HEK293T (cell line): ENCODE results near the gene ASPDH.

Experiments used
- BHLHE40 ChIP-seq: fragments of 450-650 bp; IDR thresholded peaks from 2 replicates; pipeline ENCODE4 v1.6.1; 2016; ENCODE audit warnings: mild to moderate bottlenecking, moderate library complexity, borderline replicate concordance
- ELF4 ChIP-seq: fragments of 450-650 bp; IDR thresholded peaks from 2 replicates; pipeline ENCODE4 v1.6.1; 2017; ENCODE audit warnings: antibody characterized with exemption
- HDGF ChIP-seq: fragments of 450-650 bp; IDR thresholded peaks from 2 replicates; pipeline ENCODE4 v1.6.1; 2017; ENCODE audit warnings: antibody characterized with exemption, borderline replicate concordance
- SP1 ChIP-seq: fragments of 450-650 bp; IDR thresholded peaks from 2 replicates; pipeline ENCODE4 v1.6.1; 2017
- ZNF384 ChIP-seq: fragments of 450-650 bp; IDR thresholded peaks from 2 replicates; pipeline ENCODE4 v1.6.1; 2016
- TF ChIP-seq, protein P1 (sequence below): fragments of 450-650 bp; IDR thresholded peaks from 2 replicates; pipeline ENCODE4 v1.6.1; 2016

DNA sequence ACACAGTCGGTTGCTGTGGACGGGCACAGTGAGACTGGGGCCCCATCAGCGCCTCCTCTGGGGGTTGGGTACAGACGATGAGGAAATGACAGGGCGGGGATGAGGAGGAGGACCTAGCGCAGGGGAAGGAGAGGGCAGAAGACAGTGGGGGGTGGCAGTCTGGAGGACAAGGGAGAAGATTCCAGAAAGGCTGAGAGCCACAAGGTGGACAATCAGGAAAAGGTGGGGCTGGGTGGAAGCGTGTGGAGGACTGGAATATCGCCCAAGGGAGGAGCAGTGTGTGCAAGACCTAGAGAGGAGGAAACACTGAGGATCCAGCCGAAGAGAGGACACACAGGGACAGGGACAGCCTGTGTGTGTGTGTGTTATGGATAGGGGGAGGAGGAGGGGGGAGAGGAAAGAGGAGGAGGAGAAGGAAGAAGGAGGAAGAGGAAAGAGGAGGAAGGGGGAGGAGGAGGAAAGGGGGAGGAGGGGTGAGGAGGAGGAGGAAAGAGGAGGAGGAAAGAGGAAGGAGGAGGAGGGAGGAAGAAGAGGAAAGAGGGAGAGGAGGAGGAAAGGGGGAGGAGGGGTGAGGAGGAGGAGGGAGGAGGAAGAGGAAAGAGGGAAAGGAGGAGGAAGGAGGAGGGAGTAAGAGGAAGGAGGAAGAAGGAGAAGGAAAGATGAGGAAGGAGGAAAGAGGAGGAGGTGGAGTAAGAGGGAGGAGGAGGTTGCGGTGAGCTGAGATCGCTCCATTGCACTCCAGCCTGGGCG lies 21.2 kb downstream of the ASPDH start:
- TF ChIP-seq ZNF384 (no peak), SP1 (no peak), HDGF (no peak), ELF4 (no peak), BHLHE40 (no peak)
- TF ChIP-seq, protein P1, sequence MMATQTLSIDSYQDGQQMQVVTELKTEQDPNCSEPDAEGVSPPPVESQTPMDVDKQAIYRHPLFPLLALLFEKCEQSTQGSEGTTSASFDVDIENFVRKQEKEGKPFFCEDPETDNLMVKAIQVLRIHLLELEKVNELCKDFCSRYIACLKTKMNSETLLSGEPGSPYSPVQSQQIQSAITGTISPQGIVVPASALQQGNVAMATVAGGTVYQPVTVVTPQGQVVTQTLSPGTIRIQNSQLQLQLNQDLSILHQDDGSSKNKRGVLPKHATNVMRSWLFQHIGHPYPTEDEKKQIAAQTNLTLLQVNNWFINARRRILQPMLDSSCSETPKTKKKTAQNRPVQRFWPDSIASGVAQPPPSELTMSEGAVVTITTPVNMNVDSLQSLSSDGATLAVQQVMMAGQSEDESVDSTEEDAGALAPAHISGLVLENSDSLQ: no peak
